ENCODE results near the gene RMND5B.

DNA sequence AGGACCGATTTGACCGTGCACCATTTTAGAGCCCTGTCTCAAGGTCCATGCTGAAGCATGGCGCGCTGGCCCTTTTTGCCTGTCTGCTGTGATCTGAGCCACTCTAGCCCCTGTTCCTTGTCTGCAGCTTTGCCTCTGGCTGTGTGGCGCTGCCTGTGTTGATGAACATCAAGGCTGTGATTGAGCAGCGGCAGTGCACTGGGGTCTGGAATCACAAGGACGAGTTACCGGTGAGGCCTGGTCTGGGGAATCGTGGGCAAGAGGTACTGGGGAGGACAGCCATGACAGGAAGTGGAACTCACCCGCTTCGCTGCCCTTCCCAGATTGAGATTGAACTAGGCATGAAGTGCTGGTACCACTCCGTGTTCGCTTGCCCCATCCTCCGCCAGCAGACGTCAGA lies 16.6 kb downstream of the RMND5B start:
- TF ChIP-seq CTCF (IDR thresholded peaks at IDR 0.05; ENCODE audit: low read depth, low read length) (no peak), MYC (IDR thresholded peaks at IDR 0.05; ENCODE audit: low read depth, low read length) (no peak), POLR2A (IDR thresholded peaks at IDR 0.05; ENCODE audit: extremely low read depth, insufficient read length) (no peak)
- TF ChIP-seq, protein P1, sequence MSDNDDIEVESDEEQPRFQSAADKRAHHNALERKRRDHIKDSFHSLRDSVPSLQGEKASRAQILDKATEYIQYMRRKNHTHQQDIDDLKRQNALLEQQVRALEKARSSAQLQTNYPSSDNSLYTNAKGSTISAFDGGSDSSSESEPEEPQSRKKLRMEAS (IDR thresholded peaks at IDR 0.05; ENCODE audit: low read depth, low read length): no peak
